Lung (tissue), 12 donors: Measurements from ENCODE around the gene KIF23. TPM values are rescaled to one million over a fixed set of nuclear protein-coding genes. Genes with fewer than 3 reads are reported as not detected.
A peak's percentile ranks its signal among the peaks of the same experiment; 100 is the strongest.

Experiments
- ATAC-seq: fragments of 200-7000 bp; cut with Tn5 transposase; one replicate; pipeline ENCODE4 v1.9.1; 2020; ENCODE audit warnings: moderate number of reproducible peaks; ENCODE audit not compliant: insufficient read depth, low FRiP score
- DNase-seq, 3 donors: peaks; one replicate each; pipeline ENCODE4 v3.0.0-alpha.2; 2013 to 2017
- H3K27ac ChIP-seq, 2 donors: one replicate each; pipeline ENCODE4 v1.5.1; 2013; ENCODE audit warnings: mild to moderate bottlenecking in 2 of 2, moderate library complexity in 2 of 2, control low read depth in 1 of 2, inconsistent platforms in 1 of 2, low read depth in 1 of 2, low read length in 1 of 2
- H3K27me3 ChIP-seq, 3 donors: one replicate each; pipeline ENCODE4 v1.5.1; 2013; ENCODE audit warnings: low read length in 2 of 3; ENCODE audit not compliant: control insufficient read depth in 3 of 3, insufficient read depth in 3 of 3
- H3K36me3 ChIP-seq, 4 donors: one replicate each; pipeline ENCODE4 v1.5.1; 2013; ENCODE audit warnings: low read length in 4 of 4, mild to moderate bottlenecking in 1 of 4, moderate library complexity in 1 of 4; ENCODE audit not compliant: control insufficient read depth in 4 of 4, insufficient read depth in 4 of 4
- H3K4me1 ChIP-seq, 5 donors: one replicate each; pipeline ENCODE4 v1.5.1; 2013; ENCODE audit warnings: low read length in 5 of 5, mild to moderate bottlenecking in 2 of 5, moderate library complexity in 1 of 5; ENCODE audit not compliant: control insufficient read depth in 5 of 5, insufficient read depth in 5 of 5
- H3K4me3 ChIP-seq: one replicate; pipeline ENCODE4 v1.5.1; 2013; ENCODE audit warnings: mild to moderate bottlenecking, control low read depth, moderate library complexity
- H3K9ac ChIP-seq, 2 donors: one replicate each; pipeline ENCODE4 v1.5.1; 2013; ENCODE audit warnings: low read length in 2 of 2, control low read depth in 1 of 2; ENCODE audit not compliant: insufficient read depth in 1 of 2
- H3K9me3 ChIP-seq, 4 donors: one replicate each; pipeline ENCODE4 v1.5.1; 2013; ENCODE audit warnings: low read length in 3 of 4, mild to moderate bottlenecking in 1 of 4, moderate library complexity in 1 of 4; ENCODE audit not compliant: control insufficient read depth in 4 of 4, insufficient read depth in 3 of 4
- WGBS, 2 donors: extraction: QIAGEN DNeasy Blood & Tissue Kit; methylation state at CpG; one replicate each; pipeline ENCODE4 v1.1.7; 2013; 5-methylcytosine and 5-hydroxymethylcytosine counted together
- polyA plus RNA-seq, 2 donors: library from polyadenylated mRNA; stranded (reverse); fragments of 200-250 nt; gene quantifications; one replicate each; pipeline ENCODE4 v1.2.1, GENCODE V29; 2013
- total RNA-seq, 2 donors: library from RNA; depleted of rRNA in 1 of 2; stranded (reverse); fragments of >200 nt in 1 of 2; gene quantifications; one replicate each; pipeline ENCODE4 v1.2.1, GENCODE V29; 2014 to 2021
- TF ChIP-seq, protein P1 (sequence below): IDR thresholded peaks from 2 replicates; pipeline ENCODE4 v1.5.1; 2012; ENCODE audit warnings: mild to moderate bottlenecking; ENCODE audit errors: control extremely low read depth, extremely low read depth
- donor health status: control.
- donor health status: control.
- donor health status: Bipolar disorder and iron deficiency.
- donor health status: healthy.
- donor health status: DM: yes; HTN: yes; CAD: no.

KIF23 gene
- total and polyA plus RNA-seq, 4 donors, result 1.4 to 15.4 (median 1.8) TPM

GRCh38 chr15:69465253-69465652 lies 51.1 kb downstream of the KIF23 start:
- ATAC-seq (no peak), DNase-seq (no peak)
- 100% methylated on average over 1 of the region's 1 CpG for WGBS, 2 donors
- H3K4me3 ChIP-seq, result no peak overlapping the region
- H3K36me3 ChIP-seq, result no peaks in the 10 kb centered on the region
- peaks cover 0 to 22% (median 6%) of the 10 kb centered on the region in 5 donors for H3K4me1 ChIP-seq
- no peaks in the 10 kb centered on the region for H3K27me3 ChIP-seq
- H3K9me3 ChIP-seq, result no peaks in the 10 kb centered on the region
- no peak overlapping the region for H3K9ac ChIP-seq
- H3K27ac ChIP-seq, result no peak overlapping the region
- TF ChIP-seq, protein P1, sequence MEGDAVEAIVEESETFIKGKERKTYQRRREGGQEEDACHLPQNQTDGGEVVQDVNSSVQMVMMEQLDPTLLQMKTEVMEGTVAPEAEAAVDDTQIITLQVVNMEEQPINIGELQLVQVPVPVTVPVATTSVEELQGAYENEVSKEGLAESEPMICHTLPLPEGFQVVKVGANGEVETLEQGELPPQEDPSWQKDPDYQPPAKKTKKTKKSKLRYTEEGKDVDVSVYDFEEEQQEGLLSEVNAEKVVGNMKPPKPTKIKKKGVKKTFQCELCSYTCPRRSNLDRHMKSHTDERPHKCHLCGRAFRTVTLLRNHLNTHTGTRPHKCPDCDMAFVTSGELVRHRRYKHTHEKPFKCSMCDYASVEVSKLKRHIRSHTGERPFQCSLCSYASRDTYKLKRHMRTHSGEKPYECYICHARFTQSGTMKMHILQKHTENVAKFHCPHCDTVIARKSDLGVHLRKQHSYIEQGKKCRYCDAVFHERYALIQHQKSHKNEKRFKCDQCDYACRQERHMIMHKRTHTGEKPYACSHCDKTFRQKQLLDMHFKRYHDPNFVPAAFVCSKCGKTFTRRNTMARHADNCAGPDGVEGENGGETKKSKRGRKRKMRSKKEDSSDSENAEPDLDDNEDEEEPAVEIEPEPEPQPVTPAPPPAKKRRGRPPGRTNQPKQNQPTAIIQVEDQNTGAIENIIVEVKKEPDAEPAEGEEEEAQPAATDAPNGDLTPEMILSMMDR, result no peak

DNA sequence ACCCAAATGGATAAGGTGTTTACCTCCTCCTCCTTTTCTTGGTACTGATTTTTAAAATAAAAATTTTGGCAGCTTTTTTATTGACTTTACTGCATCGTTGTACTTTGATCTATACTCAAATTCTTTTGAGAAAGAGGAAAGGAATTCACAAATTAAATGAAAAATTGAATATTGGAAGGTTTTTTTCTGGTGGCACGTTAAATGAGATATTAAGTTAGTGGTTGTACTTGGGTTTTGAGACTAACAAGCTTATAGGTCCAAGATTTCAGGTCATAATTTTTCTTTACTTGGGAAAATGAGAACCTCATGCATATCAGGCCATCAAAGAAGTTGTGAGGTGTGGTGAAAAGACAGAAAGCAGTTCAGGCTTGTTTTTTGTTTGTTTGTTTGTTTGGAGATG lies 52.6 kb downstream of the KIF23 start:
- no peaks in the 10 kb centered on the region for H3K27me3 ChIP-seq
- TF ChIP-seq, protein P1, result no peak
- H3K4me1 ChIP-seq, result peaks cover 0 to 21% (median 6%) of the 10 kb centered on the region in 5 donors
- no peak overlapping the region for H3K27ac ChIP-seq
- ATAC-seq, result no peak
- no peak overlapping the region for H3K4me3 ChIP-seq
- no peak for DNase-seq
- no peaks in the 10 kb centered on the region for H3K36me3 ChIP-seq
- 64 to 82% methylated on average over 2 of the region's 2 CpGs for WGBS, 2 donors
- no peak overlapping the region for H3K9ac ChIP-seq
- H3K9me3 ChIP-seq, result no peaks in the 10 kb centered on the region

DNA sequence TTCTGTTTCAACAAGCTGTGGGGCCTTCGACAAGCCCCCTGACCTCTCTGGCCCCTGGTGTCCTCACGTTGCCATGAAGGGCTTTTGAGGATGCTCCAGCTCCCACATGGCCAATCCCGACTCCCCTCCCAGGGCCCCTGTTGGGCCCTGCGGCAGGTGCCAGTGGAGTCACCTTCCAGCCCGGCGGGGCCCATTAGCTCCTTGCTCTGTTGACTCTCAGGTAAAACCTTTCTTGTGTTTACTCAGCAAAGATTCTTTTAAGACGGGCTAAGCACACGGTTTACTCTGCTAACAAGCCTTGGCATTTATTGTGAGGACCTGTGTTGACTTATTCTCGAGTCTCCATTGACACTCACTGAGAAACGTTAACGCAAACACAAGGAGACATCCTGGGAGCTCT lies 53.5 kb downstream of the KIF23 start:
- Histone ChIP-seq H3K9me3 (no peaks in the 10 kb centered on the region), H3K27ac (peak overlapping the region in 1 of 2 donors; percentile 79), H3K27me3 (no peaks in the 10 kb centered on the region), H3K4me3 (no peak overlapping the region), H3K4me1 (peaks cover 0 to 19% (median 5%) of the 10 kb centered on the region in 5 donors), H3K9ac (no peak overlapping the region), H3K36me3 (no peaks in the 10 kb centered on the region)
- WGBS, 2 donors, result 65 to 87% methylated on average over 11 of the region's 11 CpGs
- TF ChIP-seq, protein P1, result no peak
- DNase-seq, result peak; percentile 54 to 72 (median 55)
- no peak for ATAC-seq
